ENCODE data around the gene MLYCD. TPM values are rescaled to one million over a fixed set of nuclear protein-coding genes. Genes with fewer than 3 reads are reported as not detected.

The MLYCD gene
- total RNA-seq, 4 donors from 2014 or later = 4.5 to 16.6 (median 6.7) TPM

DNA sequence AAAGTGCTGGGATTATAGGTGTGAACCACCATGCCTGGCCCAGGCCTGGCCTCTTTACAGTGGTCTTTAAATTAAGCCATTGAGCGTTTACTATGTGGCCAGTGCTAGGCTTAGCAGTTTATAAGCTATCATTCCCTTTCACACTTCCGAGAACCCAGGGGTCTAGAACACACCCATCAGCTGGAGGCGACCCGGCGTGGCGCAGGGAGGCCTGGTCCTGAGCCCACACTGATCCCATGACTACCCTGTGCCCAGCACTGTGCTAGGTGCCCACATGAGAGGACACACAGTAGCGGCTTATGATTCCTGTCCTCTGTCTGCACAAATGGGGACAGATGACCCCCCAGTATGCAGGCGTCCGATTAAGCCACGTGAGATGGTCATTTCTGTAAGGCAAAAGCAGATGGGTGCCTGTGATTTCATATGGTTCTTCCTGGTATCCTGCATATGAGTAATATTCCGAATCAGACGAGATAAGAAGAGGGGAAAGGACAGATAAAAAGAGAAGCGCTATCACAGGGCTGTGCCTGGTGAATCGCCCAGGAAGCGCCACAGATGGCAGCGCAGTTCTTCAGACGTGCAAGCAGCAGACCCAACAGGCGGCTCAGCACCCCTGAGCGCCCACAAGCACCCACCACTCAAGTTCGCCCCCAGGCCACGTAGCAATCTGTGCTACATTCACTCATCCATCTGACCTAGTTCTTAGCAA is 59.4 kb downstream of the MLYCD start:
- peaks cover 0 to 14% of the 10 kb centered on the region in 2 donors for H3K4me1 ChIP-seq
- H3K4me3 ChIP-seq = no peak overlapping the region
- no peak overlapping the region for H3K27ac ChIP-seq
- DNase-seq = no peak
- intact Hi-C loops (cut with DNase I; ENCODE audit: low total_unique reads) = no loop called here
- no peaks in the 10 kb centered on the region for H3K9me3 ChIP-seq
- H3K27me3 ChIP-seq = no peaks in the 10 kb centered on the region
- H3K36me3 ChIP-seq = no peaks in the 10 kb centered on the region
- TF ChIP-seq POLR2A (IDR thresholded peaks at IDR 0.05) = no peak
- no peak for TF ChIP-seq CTCF (IDR thresholded peaks at IDR 0.05)

DNA sequence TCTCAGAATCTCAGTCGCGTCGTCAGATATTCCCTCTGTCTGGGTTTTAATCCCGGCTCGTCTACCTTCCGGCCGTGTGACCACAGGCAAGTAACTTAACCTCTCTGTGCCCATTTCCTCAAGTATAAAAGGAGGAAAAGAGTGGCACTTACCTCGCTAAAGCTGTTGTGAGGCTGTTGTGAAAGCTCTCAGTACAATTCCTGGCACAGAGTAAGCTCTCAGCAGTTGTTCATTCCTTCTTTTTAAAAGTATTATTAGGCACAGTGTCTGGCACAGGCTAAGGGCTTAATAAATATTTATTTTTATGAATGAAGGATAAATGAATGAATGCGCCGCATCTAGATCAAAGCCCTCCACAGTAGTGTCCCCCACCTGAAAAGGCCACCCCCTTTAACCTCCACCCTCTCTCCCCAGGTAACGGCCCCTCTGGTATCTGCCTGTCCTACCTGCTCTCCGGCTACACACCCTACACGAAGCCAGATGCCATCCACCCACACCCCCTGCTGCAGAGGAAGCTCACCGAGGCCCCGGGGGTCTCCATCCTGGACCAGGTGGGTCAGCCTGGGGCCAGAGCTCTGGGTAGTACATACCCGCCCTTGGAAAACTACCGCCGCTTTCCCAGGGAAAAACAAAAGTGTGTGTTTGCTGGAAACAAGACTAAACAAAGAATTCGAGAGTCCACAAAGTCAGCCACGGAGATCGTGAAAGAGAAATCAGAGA is 60.1 kb downstream of the MLYCD start:
- Histone ChIP-seq H3K27me3 (no peaks in the 10 kb centered on the region), H3K4me3 (no peak overlapping the region), H3K27ac (no peak overlapping the region), H3K36me3 (no peaks in the 10 kb centered on the region), H3K4me1 (peaks cover 0 to 7% of the 10 kb centered on the region in 2 donors), H3K9me3 (no peaks in the 10 kb centered on the region)
- no peak for DNase-seq
- intact Hi-C loops (cut with DNase I; ENCODE audit: low total_unique reads) = no loop called here
- TF ChIP-seq CTCF (IDR thresholded peaks at IDR 0.05) (no peak), POLR2A (IDR thresholded peaks at IDR 0.05) (no peak)

GRCh38 chr16:83959656-83960434 is 60.9 kb downstream of the MLYCD start:
- no peak overlapping the region for H3K4me3 ChIP-seq
- H3K4me1 ChIP-seq = no peaks in the 10 kb centered on the region
- intact Hi-C loops (cut with DNase I; ENCODE audit: low total_unique reads) = loop anchor here (10.0 kb wide), 1 partner anchor 105 kb away; no protein-coding TSS in a partner anchor
- no peaks in the 10 kb centered on the region for H3K27me3 ChIP-seq
- TF ChIP-seq CTCF (IDR thresholded peaks at IDR 0.05) (no peak), POLR2A (IDR thresholded peaks at IDR 0.05) (no peak)
- DNase-seq = no peak
- no peaks in the 10 kb centered on the region for H3K9me3 ChIP-seq
- H3K27ac ChIP-seq = no peak overlapping the region
- no peaks in the 10 kb centered on the region for H3K36me3 ChIP-seq

- no peaks in the 10 kb centered on the region for H3K27me3 ChIP-seq
- H3K4me1 ChIP-seq = no peaks in the 10 kb centered on the region
- no peak overlapping the region for H3K4me3 ChIP-seq
- intact Hi-C loops (cut with DNase I; ENCODE audit: low total_unique reads) = loop anchor here (10.0 kb wide), 1 partner anchor 104 kb away; no protein-coding TSS in a partner anchor
- TF ChIP-seq POLR2A (IDR thresholded peaks at IDR 0.05) = no peak
- no peak for TF ChIP-seq CTCF (IDR thresholded peaks at IDR 0.05)
- H3K27ac ChIP-seq = no peak overlapping the region
- no peak for DNase-seq
- H3K9me3 ChIP-seq = no peaks in the 10 kb centered on the region
- H3K36me3 ChIP-seq = no peaks in the 10 kb centered on the region
Observed at GRCh38 chr16:83960521-83961249, 61.8 kb downstream of the MLYCD start.

All from uterus (tissue), 4 donors.